HG03066 (cell line): ENCODE results near the gene TRIM56.
"Not testable (repeated sequence)": the region's sequence is repeated elsewhere in the genome, so short reads cannot be mapped to it uniquely, and the experiment has no call there.

ENCODE experiments used
- ATAC-seq: cut with Tn5 transposase; IDR thresholded peaks from one replicate; pipeline ENCODE4 v1.9.1; 2021; ENCODE audit warnings: low read depth; ENCODE audit not compliant: unreplicated experiment

The TRIM56 gene

DNA sequence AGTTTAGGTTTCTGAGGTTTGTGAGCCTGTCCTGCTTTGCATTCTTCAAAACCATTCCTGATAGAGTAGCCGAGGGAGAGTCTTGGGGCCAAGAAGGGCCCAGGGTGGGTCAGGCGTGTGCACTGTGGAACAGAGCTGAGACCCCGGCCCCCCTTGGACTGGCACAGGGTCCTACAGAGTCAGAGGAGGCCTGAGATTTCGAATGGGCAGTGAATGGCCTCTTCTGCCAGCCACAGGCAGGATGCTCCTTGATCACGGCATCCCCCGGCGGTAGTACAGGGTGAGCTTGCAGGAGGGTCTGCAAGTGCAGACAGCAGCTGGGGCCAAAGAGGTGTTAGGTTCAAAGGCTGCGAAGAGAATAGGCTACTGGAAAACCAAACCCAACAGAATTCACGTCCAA, 4.6 kb downstream of the TRIM56 start:
- ATAC-seq: no peak

GRCh38 chr7:101092266-101092905, 7.1 kb downstream of the TRIM56 start:
- not testable (repeated sequence) for ATAC-seq

GRCh38 chr7:101093906-101094305, 8.6 kb downstream of the TRIM56 start:
- no peak for ATAC-seq

- no peak for ATAC-seq
Observed at GRCh38 chr7:101094376-101094775, 9.1 kb downstream of the TRIM56 start.

DNA sequence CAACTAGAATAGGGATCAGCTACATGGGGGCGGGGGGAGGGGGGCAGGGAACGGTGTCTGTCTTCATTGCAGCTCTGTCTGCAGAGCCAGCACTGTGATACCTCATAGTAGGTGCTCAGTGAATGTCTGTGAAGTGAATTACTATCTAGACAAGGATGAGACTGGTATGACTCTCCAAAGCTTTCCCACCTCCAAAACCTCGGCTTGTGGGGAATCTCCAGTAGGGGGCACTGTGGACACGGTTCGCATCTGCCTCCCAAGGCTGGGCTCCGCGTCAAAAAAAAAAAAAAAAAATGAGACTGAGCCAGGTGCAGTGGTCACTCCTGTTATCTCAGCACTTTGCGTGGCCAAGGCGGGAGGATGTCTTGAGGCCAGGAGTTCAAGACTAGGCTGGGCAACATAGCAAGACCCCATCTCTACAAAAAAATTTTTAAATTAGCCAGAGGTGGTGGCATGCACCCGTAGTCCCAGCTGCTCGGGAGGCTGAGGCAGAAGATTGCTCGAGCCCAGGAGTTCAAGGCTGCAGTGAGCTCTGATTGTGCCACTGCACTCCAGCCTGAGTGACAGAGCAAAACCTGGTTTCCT, 9.6 kb downstream of the TRIM56 start:
- no peak for ATAC-seq

- ATAC-seq: no peak
Observed at GRCh38 chr7:101096331-101096956, 11.2 kb downstream of the TRIM56 start.

GRCh38 chr7:101096957-101097347, 11.7 kb downstream of the TRIM56 start:
- ATAC-seq: no peak

- ATAC-seq: no peak
Observed at GRCh38 chr7:101097561-101097960, 12.3 kb downstream of the TRIM56 start.

DNA sequence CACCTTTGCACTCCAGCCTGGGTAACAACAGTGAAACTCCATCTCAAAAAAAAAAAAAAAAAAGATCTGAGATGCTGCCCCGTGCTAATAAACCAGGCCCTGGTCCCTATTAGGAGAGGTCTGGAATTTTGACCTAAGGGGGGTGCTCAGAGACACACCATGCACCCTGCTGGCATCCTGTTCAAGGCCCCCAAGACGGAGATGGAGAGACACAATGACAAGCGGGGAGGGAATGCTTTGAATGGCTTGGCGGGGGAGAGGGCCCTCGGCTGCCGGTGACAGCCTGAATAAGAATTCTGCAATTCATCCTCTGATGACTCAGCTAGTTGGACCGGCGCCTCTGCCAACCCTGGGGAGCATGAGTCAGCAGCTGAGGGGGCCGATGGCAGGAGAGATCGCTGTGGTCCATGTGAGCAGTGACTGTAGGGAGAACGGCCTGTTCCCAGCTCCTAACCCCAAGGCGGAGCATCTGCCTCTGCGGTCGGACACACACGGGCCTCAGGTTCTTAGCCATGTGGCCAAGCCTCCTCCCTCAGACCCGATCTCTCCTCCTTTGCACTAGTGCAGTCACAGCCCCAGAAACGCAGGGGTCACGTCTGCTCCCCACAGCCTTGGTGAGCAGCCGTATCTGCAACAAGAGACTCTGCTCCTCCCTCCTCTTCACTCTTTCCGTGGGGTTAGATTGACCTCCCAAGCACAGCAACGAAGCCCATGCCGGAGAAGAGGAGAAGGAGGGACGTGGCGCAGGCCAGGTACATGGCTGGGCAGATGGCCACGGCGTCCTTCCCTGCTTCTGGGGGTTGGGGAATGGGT, 14.9 kb downstream of the TRIM56 start:
- ATAC-seq: no peak

- ATAC-seq: no peak
Observed at GRCh38 chr7:101100858-101101847, 15.9 kb downstream of the TRIM56 start.

- no peak for ATAC-seq
Observed at GRCh38 chr7:101102026-101102425, 16.7 kb downstream of the TRIM56 start.

DNA sequence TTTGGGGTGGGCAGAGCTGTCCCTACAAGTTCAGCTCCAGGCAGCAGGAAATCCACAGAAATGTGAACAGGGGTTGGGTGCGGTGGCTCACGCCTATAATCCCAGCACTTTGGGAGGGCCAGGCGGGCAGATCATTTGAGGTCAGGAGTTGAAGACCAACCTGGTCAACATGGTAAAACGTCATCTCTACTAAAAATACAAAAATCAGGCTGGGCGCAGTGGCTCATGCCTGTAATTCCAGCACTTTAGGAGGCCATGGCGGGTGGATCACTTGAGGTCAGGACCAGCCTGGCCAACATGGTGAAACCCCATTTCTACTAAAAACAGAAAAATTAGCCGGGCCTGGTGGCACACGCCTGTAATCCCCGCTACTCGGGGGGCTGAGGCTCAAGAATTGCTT, 18.4 kb downstream of the TRIM56 start:
- not testable (repeated sequence) for ATAC-seq

DNA sequence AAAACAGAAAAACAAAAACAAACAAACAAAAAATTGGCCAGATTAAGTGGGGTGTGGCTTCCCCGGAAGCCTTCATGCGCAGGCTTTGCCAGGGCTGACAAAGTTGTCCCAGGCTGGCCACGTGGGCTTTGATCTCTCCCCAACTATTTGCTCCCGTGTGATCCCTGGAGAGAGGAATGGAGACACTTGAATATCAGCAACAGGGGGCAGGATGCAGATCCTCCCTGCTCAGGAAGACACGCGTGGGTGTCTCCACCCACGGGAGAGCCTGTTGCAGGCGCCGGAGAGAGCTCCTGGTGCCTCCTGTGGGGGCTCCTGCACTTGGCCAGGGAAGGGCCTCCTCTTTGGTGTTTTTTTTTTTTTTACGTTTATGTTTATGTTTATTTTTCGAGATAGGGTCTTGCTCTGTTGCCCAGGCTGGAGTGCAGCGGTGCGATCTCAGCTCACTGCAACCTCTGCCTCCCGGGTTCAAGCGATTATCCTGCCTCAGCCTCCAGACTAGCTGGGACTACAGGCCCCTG, 19.0 kb downstream of the TRIM56 start:
- ATAC-seq: no peak

- ATAC-seq: no peak
Observed at GRCh38 chr7:101104799-101105198, 19.5 kb downstream of the TRIM56 start.

GRCh38 chr7:101105248-101105647, 20.0 kb downstream of the TRIM56 start:
- not testable (repeated sequence) for ATAC-seq

DNA sequence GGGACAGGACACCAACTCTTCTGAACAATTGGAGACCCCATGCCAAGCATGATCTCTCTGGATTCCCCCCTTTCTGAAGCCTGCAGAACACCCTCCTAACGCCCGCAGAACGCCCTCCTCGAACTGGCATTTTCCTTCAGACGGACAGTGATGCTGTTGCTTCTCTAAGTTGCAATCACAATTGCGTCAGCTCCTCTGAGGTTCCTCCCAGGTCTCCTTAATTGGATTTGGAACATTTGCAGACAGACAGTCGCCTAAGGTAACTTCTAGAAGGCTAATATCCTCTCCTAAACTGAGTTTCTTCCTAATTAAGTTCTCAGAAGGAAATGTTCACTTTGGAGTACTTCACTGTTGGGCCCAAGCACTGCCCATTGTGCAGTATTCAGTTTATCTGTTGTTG, 21.1 kb downstream of the TRIM56 start:
- ATAC-seq: no peak

DNA sequence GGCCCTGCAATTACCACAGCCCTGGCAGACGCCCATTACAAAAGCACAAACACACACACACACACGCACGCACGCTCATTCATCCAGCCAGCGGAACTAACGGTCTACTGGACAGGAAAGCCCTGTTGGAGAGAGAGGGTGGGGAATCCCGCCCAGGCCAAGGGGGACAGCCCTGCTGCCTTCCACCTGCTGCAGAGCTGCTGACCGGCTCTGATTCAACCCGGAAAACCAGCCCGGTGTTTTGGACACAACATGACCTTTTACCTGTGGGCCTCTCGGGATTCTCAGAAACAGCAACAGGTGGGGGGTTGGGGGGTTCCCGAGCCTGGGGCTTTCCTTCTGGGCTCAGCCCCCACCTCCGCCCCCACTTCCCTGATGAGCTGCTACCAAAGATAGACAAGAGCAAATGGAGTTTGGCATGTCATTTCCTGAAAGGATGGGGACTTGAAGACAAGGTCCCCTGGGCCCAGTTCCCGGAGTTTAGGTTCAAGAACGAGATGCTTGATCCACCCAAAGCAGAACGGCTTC, 23.1 kb downstream of the TRIM56 start:
- no peak for ATAC-seq

GRCh38 chr7:101108961-101109360, 23.7 kb downstream of the TRIM56 start:
- ATAC-seq: no peak

DNA sequence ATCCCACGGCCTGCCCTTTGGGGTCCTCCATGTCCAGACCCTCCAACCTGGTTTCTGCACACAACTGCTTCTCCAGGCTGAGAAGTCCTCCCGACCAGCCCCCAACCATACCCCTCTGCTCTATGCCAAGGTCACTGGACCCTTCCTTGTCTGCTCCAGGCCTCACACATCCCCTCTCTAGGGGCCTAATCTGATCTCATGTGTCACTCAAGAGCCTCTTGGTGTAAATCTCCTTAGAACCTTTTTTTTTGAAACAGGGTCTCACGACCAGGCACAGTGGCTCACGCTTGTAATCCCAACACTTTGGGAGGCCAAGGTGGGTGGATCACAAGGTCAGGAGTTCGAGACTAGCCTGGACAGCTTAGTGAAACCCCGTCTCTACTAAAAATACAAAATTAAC, 24.1 kb downstream of the TRIM56 start:
- ATAC-seq: no peak

- no peak for ATAC-seq
Observed at GRCh38 chr7:101111261-101111660, 26.0 kb downstream of the TRIM56 start.
